Ramos (cell line): Measurements from ENCODE around the gene R3HCC1L.

Experiments used
- in situ Hi-C: fragments of 300-500 bp; cut with MboI; formaldehyde crosslinking; loops from one replicate; pipeline ENCODE4 v1.14.3; 2022; ENCODE audit warnings: low sequenced_read_pairs; ENCODE audit not compliant: unreplicated experiment

R3HCC1L gene

DNA sequence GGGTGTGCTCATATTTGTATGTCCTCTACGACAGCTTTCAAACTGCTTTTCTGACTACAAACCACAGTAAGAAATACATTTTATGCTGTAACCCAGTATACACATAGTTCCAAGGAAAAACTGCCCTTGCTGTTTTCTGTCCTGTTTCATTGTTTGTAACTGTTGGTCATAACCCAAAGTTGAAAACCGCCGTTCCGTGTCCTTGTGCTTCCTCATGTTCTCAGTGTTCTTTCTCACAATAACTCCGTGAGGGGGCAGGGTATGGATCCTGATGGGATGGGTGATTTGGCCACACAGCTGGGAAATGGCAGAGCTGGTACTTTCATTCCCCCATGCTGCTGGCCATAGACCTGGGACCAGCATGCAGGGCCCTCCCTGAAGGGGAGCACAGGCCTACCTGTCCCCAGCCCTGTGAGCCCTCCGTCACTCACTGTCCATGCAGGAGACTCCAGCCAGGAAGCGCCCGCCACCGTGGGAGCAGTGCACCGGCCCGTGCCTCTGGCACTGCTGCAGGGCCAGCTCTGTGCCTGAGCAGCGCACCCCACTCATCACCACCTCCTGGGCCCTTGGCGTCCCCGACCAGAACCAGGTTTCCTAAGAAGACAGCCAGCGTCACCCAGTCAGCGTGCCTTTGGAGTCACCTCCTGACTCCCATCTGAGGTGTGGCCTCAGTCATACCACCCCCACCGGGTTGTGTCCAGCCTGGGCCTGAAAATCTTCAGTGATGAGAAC is 120.9 kb downstream of the R3HCC1L start:
- in situ Hi-C loops = no loop called here

DNA sequence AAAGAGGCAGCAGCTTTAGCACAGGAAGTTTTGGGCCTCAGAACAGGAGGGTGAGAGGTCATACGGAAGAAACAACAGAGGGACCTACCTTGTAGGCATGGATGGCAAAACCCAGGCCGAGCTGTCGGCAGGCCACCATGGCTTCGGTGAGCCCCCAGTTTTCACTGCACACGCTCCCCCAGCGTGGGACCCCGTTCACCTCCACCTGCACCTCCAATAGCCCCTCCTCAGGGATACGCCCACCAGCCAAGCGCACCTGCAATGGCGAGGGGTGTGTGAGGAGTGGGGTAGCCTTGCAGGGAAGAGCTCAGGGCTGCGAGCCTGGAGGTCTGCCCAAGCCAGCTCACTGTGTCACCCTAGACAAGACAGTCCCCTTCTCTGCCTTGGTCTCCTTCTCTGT is 122.2 kb downstream of the R3HCC1L start:
- in situ Hi-C loops = no loop called here

- in situ Hi-C loops = no loop called here
These were observed 122.7 kb downstream of the R3HCC1L start for GRCh38 chr10:98257198-98257597.

DNA sequence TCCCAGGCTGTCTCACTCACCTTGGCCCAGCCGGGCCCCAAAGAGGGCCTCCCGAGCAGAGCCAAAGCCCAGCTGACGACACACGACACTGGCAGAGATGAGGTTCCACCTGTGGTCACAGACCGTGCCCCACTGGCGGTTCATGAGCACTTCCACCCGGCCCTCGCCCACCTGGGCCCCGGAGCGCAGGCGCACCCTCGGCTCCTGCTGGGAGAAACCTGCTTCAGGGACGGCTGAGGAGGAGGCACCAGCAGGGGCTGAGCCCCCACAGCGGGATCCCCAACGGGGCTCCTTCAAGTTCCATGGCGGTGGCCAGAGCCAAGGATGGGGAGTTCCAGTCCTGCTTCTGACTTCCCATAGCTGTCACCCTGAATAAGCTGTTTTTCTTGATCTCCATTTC is 123.5 kb downstream of the R3HCC1L start:
- in situ Hi-C loops = no loop called here

DNA sequence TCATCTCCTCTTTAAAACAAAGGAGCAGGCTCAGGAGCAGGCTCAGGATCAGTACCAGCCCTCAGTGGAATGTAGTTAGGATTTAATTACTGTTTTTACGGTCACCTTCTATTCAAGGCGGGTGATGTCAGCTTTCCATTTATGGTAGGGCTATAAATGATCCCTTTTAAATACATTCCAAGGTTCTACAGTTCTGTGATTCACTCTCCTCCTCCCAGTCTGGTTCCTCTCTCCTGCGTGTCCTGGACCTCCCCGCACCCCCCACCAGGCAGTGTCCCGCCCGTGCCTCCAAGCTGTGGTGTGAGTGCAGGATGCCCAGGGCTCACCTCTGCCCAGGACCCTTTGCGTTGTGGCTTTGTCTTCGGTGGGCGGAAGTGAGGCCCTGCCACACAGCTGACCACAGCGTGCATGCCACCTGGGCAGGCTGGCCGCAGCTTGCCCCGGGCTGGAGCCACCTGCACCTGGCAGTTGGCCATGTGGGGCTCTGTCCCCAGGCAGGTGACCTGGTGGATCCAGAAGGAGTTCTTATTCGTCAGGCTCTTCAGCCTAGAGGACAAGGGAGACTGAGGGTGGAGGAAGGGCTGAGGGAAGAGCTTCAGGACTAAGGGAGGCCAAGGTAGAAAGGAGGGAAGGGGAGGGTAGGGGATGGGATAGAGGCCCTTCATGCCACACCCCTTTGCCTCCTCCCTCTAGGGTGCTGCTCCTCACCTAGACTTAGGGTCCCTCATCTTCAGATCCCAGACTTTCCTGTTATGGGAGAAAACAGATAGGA is 124.4 kb downstream of the R3HCC1L start:
- in situ Hi-C loops = no loop called here

GRCh38 chr10:98259606-98260315 is 125.3 kb downstream of the R3HCC1L start:
- in situ Hi-C loops = no loop called here

GRCh38 chr10:98260350-98260749 is 125.9 kb downstream of the R3HCC1L start:
- in situ Hi-C loops = no loop called here

DNA sequence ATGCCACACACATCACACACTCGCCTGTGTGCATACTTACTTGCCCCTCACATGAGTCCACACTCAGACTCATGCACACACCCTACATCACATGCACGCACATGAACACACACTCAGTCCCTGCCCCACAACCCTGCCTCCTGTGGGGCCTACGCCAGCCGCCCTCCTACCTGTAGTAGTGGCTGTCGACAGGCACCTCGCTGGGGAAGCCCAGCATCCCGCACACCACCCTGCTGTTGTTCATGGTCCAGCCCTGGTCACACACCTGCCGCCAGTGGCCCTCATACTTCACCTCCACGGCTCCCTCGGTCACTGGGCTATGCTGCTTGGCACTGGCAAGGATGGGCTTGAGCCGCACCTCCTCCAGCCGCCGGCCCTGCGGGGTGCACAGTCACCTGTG is 126.3 kb downstream of the R3HCC1L start:
- in situ Hi-C loops = no loop called here

DNA sequence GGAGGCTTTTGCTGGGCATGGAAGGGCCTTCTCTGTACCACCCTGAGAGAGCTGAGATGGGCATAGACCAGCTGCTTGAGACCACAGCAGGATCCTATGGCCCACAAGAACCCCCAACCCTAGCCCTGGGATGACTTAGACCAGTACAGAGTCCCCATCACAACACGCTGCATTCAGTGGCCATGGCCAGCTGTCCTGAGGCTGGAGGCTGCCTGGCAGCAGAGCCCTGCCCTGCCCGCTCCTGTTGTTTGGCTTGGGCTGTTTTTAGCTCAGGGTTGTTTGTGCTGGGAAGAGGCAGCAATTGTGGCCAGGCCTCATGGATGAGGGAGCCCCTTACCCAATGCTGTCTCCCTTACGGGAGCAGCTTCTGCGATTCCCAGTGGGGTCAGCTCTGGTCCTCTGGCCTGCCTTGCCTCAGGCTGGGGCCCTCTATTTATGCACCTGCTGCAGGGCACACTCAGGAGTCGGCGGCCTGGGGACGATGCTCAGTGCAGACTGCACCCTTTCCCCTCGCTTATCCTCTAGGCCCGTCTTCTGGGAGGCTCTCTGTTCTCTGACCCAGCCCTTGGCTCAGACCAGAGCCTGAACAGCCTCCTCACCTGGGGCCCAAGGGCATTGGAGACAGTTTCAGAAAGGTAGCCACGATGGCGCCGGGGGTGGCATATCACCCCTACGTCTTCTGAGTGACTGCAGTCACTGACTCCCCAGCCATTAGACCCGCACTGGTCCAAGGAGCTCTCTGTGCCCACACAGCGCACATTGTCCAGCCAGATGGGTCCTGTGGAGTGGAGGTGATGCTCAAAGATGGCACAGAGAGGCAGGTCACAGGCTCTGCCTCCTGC is 127.2 kb downstream of the R3HCC1L start:
- in situ Hi-C loops = no loop called here

- in situ Hi-C loops = no loop called here
These were observed 128.1 kb downstream of the R3HCC1L start for GRCh38 chr10:98262571-98262970.

DNA sequence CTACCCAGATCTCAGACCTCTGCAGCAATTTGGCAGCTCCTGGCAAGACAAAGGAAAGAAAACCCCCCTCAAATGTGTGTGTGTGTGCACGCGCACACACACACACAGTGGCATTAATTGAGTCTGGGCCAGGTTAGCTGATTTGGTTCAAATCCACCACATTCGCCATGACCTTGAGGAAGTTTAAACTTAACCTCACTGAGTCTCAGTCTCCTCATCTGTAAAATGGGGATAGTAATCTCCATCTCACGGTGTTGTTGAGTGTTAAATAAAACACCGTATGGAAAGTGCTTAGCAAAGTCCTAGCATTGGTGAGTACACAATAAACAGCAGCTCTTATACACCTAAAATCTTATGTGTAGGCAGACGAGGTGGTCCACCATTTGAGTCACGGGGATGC is 128.6 kb downstream of the R3HCC1L start:
- in situ Hi-C loops = no loop called here

- in situ Hi-C loops = no loop called here
These were observed 130.1 kb downstream of the R3HCC1L start for GRCh38 chr10:98264378-98265065.

DNA sequence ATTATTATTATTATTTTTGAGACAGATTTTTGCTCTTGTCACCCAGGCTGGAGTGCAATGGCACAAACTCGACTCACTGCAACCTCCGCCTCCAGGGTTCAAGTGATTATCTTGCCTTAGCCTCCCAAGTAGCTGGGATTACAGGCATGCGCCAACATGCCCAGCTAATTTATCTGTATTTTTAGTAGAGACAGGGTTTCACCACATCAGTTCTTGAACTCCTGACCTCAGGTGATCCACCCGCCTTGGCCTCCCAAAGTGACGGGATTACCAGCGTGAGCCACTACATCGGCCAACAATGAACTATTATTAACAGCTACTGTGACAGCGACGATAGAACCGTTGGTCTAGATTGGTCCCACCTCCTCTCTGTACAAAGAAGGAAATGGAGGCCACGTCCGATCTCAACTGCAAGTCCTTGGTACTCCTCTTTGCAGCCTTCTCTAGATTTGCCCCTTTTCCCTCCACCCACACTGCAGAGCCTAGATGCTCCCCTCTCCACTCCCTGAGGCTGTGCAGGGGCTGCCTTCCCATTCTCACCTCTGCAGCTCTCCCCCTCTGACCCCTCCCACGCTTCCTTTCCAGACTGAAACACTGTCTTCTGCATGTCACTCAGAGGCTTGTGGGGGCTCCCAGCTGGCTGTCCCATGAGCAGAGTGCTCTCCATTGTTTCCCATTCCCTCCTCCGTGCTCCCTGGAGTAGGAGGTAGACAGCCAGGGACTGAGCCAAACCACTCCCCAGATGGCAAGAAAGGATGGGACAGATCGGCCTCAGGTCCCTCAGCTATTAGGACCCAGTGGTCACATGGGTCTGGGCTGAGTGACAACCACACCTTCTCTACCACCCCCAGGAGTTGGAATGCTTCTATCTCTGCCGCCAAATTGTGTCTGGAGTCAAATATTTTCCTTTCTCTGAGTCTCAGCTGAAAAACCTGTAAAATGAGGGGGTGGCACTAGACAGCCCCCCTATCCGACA is 131.2 kb downstream of the R3HCC1L start:
- in situ Hi-C loops = no loop called here

GRCh38 chr10:98266647-98267046 is 132.2 kb downstream of the R3HCC1L start:
- in situ Hi-C loops = no loop called here

- in situ Hi-C loops = no loop called here
These were observed 132.8 kb downstream of the R3HCC1L start for GRCh38 chr10:98267069-98267893.

DNA sequence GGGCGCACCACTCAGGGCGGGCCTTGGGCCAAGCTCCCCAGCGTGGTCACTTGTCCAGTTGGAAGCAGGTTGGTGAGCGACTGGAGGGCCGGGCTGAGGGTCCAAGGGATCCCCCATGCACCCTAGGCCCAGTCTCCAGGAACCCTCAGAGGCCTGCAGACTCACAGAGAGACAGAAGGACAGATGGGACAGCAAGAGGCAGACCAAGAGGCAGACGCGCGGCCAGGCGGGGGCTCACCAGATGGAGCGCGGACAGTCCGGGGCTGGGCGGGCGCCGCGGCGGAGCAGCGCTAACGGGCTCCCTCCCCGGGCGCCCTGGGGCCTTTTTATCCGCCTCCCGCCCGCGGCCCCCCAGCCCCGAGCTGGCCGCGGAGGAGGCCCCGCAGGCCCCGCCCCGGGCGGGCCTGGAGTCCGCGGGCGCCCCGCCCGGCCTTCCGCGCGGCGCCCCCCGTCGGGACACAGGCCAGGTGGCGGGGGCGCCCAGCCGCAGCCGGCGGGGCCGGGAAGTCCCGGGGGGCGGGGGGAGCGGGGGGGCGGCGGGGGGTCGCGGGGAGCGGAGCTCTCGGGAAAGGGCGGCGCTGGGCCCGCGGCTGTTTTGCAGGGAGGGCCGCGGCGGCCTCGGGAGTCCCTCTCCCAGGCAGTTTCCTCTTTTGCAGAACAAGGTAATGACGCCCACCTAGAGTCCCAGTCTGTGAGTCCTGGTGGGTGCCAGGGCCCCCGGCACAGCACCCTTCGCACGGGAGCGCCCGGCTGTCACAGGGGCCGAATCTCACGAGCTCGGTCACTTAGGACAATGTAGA is 133.6 kb downstream of the R3HCC1L start, which contains the start of gene LOXL4:
Gene LOXL4 (minus strand): TSS at position 301 of the 800 bp plus-strand sequence. CDS start 5,175 bp downstream, outside the sequence.
- in situ Hi-C loops = no loop called here
